Measurements from ENCODE around the gene NCOA6. TPM values are rescaled to one million over a fixed set of nuclear protein-coding genes. Genes with fewer than 3 reads are reported as not detected.

Gene NCOA6
- total RNA-seq, 1 donor, result 11.3 TPM

DNA sequence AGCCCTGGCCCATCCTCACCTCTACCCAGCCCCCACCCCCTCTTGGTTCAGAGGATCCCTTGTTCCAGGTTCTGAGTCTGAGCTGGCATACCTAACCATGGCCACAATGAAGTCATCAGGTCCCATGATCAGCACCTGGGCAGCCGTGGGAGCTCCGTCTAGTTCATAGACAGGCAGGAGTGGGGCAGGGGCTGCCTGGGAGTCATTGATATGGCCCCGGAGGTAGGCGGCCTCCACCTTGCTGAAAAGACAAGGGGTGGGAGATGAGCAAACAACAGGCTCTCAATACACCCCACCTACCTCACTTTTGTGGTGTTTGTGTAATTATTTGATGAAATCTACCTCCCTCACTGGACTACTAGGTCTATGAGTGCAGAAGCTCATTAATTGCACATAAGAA, 26.8 kb upstream of the NCOA6 start:
- TF ChIP-seq, protein P1, sequence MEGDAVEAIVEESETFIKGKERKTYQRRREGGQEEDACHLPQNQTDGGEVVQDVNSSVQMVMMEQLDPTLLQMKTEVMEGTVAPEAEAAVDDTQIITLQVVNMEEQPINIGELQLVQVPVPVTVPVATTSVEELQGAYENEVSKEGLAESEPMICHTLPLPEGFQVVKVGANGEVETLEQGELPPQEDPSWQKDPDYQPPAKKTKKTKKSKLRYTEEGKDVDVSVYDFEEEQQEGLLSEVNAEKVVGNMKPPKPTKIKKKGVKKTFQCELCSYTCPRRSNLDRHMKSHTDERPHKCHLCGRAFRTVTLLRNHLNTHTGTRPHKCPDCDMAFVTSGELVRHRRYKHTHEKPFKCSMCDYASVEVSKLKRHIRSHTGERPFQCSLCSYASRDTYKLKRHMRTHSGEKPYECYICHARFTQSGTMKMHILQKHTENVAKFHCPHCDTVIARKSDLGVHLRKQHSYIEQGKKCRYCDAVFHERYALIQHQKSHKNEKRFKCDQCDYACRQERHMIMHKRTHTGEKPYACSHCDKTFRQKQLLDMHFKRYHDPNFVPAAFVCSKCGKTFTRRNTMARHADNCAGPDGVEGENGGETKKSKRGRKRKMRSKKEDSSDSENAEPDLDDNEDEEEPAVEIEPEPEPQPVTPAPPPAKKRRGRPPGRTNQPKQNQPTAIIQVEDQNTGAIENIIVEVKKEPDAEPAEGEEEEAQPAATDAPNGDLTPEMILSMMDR (IDR thresholded peaks at IDR 0.05; ENCODE audit: insufficient read depth, low read length), result no peak
- DNase-seq (ENCODE audit: low read depth), result no peak
- no peak overlapping the region for H3K4me3 ChIP-seq (ENCODE audit: low read depth, low read length)

DNA sequence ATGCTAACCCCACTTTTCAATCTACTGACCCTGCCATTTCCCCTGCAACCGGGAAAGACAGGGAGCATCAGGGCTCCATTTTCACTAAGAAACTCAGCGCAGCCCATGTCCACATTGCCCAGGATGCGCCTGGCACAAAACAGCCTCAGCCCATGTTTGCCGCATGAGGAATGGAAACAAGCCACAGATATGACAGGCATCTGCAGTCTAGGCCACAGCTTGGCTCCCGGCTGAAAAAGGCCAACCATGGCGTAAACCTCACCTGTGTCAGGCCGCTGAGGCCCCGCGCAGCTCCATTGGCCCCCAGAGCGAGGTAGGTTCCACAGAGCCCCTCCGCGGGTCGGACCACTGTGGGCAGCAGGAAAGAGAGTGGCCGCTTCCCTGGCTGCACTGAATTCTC, 25.5 kb upstream of the NCOA6 start:
- TF ChIP-seq, protein P1 (IDR thresholded peaks at IDR 0.05; ENCODE audit: insufficient read depth, low read length), result no peak
- no peak for DNase-seq (ENCODE audit: low read depth)

DNA sequence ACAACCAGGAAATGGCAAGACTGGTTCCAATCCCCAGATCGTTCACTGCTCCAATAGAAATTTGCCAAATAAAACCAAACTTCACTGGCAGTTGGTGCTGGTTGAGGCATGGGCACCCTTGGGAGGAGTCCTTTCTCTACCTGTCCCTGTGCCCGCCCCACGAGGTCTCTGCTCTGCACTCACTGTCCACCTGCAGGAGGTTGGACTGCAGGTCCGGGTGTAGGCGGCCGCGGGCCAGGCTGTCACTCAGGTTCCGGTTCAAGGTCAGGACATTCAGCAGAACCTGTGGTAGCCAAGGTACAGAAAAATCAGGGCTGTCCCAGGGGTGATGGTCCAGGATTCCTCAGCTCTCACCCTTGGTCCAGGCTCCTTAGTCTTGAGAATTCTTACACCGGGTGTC, 24.3 kb upstream of the NCOA6 start:
- H3K4me3 ChIP-seq (ENCODE audit: low read depth, low read length), result no peak overlapping the region
- no peak for DNase-seq (ENCODE audit: low read depth)
- TF ChIP-seq, protein P1 (IDR thresholded peaks at IDR 0.05; ENCODE audit: insufficient read depth, low read length), result no peak

More for the DNA sequence above, 25.5 kb upstream of the NCOA6 start:
- no peak overlapping the region for H3K4me3 ChIP-seq (ENCODE audit: low read depth, low read length)

DNA sequence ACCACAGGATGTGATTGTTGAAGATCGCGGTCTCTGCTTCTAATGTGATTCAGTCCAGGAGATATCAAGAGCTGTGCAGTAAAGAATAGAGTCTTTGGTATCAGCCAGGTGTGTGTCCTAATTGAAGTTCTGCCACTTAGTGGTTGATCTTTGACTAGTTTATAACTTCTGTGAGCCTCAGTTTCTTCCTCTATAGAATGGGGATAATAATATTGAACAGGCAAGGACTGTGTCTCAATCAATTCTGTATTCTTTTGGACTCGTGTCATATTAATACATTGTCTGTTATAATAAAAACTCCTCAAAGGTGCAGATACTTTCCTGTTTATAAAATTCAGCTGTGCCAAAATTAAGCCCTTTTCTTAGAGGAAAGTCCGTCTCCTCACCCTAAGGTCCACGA, 23.1 kb upstream of the NCOA6 start:
- DNase-seq (ENCODE audit: low read depth), result no peak
- H3K4me3 ChIP-seq (ENCODE audit: low read depth, low read length), result no peak overlapping the region
- TF ChIP-seq, protein P1 (IDR thresholded peaks at IDR 0.05; ENCODE audit: insufficient read depth, low read length), result no peak

DNA sequence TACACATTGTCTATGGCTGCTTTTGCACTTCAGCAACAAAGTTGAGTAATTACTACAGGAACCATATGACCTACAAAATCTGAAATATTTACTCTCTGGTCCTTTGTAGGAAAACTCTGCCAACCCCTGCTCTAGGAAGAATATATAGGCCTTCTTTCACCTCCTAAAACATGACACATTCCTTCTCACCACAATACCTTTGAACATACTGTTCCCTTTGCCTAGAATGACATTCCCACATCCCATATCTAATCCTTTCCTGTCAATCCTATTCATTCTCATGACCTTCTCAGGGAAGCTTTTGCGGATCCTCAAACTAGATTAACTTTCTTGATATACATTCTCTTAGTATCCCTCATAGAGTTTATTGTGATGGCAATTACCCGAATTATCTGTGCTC, 18.0 kb upstream of the NCOA6 start:
- H3K4me3 ChIP-seq (ENCODE audit: low read depth, low read length), result no peak overlapping the region
- no peak for DNase-seq (ENCODE audit: low read depth)
- TF ChIP-seq, protein P1 (IDR thresholded peaks at IDR 0.05; ENCODE audit: insufficient read depth, low read length), result no peak

DNA sequence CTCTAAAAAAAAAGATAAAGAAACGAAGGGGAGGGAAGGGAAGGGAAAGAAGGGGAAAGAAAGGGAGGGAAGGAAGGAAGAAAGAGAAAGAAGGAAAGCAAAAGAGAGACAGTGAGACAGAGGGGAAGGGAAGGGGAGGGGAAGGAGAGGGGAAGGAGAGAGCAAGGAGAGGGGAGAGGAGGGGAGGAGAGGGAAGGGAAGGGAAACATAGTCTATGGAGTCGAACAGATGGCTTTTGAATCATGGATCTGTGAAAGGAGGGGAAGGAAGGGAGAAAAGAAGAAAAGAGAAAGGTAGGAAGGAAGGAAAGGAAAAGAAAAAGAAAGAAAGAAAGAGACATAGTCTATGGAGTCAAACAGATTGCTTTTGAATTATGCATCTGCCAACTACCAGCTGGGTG, 16.7 kb upstream of the NCOA6 start:
- no peak for DNase-seq (ENCODE audit: low read depth)
- TF ChIP-seq, protein P1 (IDR thresholded peaks at IDR 0.05; ENCODE audit: insufficient read depth, low read length), result no peak
- H3K4me3 ChIP-seq (ENCODE audit: low read depth, low read length), result no peak overlapping the region

DNA sequence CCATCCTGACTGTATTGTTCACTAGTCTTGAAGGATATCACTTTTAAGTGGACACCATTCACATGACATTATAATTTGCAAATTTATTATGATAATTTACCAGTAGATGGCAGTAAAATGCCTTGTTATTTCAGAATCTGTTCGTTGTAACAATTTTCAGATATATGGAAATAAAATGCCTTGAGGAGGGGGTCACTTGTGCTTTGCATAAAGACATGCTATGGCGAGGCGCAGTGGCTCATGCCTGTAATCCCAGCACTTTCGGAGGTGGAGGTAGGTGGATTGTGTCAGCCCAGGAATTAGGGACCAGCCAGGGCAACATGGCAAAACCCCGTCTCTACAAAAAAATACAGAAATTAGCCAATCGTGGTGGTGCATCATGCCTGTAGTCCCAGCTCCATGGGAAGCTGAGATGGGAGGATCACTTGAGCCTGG, 9.0 kb upstream of the NCOA6 start:
- TF ChIP-seq, protein P1 (IDR thresholded peaks at IDR 0.05; ENCODE audit: insufficient read depth, low read length), result peak; percentile 26
- peak overlapping the region; percentile 46 for H3K4me3 ChIP-seq (ENCODE audit: low read depth, low read length)
- peak; percentile 59 for DNase-seq (ENCODE audit: low read depth)
